HUDEP-2 (cell line): ENCODE measurements around the gene CTNND2.
A peak's percentile ranks its signal among the peaks of the same experiment; 100 is the strongest.

Source experiments
- DNase-seq, 76 experiments: peaks; one replicate each; lab custom pipeline; 2025; ENCODE audit not compliant: unreplicated experiment in 76 of 76; lab: John Stamatoyannopoulos, UW

The CTNND2 gene

DNA sequence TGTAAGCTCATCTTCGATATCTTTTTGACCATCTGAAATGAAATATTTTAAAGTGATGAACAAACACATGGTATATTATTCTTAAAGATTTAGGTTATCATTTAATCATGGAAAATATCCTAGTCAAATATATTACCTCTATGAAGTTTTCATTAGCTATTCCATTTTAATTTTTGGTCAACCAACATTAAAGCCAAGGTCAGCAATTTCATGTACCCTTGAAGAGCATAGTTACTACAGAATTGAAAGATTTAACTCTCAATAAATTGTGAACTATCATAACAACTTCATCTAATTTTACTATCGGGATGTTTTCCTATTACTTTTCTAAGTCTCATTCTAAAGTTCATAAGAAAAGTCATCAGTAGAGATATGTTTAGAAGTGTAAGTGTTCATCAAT lies 492.6 kb downstream of the CTNND2 start:
- no peak for DNase-seq

GRCh38 chr5:11407556-11408145 lies 496.6 kb downstream of the CTNND2 start:
- DNase-seq = no peak

DNA sequence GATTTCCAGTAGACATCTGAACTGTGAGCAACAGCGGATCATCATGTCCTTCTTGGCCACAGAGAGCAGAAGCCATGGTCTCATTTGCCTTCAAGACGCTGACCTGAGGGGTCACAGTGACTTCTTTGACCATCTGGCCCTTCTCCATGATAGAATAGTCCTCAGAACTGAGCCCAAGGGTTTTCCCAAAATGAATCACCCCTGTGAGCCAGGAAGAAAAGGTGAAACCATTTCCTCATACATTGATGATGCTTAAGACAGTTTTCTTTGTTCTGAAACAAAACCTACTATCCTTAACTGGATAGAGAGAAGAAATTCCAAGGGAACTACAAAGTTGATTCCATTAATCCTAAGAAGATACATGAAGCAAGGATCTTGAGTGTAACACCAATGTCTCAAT lies 503.9 kb downstream of the CTNND2 start:
- DNase-seq = no peak

DNA sequence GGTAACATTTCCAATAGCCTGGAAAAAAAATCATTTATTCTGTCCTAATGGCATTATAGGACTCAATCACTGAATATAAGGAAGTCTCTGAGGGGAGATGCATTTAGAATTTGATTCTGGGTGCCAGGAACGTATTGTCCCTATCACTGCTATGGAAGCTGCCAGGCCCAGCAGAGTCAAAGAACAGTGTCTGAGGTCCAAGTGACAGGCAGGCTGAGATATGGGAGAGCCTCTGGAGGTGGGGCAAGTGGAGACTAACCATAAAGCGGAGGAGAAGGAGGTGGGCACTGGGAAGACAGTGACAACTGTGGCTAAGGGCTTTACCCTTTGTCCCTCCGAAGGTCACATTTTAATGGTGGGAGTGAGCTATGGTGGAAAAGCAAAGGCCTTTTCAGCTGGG lies 505.5 kb downstream of the CTNND2 start:
- no peak for DNase-seq

DNA sequence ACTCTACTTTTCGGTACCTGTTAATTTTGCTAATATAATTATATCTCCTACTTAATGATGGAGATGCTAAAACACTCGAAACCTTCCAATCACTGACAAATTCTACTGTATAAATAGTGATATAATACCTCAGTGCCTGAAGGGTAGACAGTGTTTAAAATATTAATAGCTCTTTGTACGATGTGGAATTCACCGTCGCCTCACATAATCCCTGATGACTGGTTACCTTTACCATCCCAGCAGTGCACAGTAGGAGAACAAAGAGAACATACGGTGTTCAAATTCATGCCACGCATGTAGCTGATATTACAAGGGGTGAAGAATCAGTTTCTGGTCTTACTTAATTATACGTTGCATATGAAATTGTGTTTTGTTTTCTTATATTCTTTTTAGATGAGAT lies 506.7 kb downstream of the CTNND2 start:
- DNase-seq = no peak

DNA sequence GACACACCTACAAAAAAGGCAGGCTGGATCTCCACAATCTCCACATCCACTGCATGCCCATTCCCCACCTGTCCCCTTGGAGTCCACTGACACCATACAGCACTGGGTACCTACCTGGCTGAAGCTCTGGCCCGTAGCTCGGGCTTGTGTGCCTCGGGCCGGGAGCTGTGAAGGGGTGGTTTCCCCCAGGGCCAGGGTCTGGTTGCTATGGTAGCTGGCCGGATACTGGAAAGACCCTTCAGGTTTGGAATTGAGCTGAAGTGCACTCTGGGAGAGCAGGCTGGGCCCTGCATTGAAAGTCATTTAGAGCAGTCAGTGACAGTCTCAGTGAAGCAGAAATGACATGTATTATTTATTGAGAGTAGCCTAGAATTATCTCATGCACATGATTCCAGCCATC lies 507.3 kb downstream of the CTNND2 start:
- DNase-seq = no peak

- DNase-seq = no peak
These were observed 509.3 kb downstream of the CTNND2 start for GRCh38 chr5:11394933-11395332.

DNA sequence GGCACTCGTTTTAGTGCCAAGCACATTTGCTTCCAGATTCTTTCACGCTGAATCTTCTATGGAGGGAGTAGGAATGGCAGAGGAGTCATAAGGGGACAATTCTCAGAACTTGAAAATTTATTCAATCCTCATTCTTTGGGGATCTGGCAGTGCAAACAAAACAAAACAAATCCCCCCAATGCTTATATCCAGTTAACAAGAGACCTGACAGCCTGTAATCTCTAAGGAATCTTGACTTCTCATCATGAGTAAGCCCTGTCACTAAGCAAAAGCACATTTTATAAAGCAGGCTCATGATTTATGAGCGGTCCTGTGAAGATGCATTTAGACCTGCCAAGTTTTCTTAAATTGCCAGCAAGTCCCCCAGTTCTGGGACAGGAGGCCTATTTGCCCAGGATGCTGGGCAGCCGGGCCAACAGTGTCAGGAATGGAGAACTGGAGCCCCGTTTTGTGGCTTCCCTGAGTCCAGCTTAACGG lies 513.9 kb downstream of the CTNND2 start:
- no peak for DNase-seq

DNA sequence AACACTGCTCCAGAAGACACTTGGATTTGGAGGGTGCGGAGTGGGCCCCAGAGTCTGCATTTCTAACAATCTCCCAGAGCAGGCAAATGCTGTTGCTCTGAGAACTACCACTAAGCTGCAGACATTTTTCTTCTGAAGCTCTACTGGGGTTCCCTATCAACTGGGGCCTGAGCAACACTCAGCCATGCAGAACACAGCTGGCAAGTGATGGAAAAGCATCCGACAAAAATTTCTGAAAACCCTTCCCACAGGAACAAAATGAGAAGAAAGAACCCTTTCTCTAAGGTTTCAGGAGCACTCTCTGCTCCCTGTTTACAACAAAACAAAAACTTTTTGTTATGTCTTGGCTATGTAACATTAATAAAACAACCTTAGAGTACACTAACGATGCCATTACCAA lies 516.9 kb downstream of the CTNND2 start:
- DNase-seq = no peak

DNA sequence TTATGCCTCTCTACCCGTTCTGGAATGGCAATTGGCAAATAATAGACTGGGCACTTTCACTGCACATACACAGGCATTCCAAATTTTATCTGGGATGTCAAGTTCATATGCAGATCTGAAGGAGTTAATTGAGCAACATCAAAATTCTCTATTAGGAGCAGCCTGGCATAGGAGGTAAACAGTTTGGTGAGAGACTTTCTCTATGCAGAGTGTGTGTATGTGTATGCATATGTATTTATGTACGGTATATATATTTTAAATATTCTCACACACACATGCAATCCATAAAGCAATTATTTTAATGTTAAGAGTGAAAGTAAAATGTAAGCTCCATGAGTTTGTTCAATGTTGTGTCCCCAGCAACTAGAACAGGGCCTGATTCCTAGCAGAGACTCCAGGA lies 517.8 kb downstream of the CTNND2 start:
- DNase-seq = no peak

GRCh38 chr5:11385901-11386293 lies 518.3 kb downstream of the CTNND2 start:
- no peak for DNase-seq

DNA sequence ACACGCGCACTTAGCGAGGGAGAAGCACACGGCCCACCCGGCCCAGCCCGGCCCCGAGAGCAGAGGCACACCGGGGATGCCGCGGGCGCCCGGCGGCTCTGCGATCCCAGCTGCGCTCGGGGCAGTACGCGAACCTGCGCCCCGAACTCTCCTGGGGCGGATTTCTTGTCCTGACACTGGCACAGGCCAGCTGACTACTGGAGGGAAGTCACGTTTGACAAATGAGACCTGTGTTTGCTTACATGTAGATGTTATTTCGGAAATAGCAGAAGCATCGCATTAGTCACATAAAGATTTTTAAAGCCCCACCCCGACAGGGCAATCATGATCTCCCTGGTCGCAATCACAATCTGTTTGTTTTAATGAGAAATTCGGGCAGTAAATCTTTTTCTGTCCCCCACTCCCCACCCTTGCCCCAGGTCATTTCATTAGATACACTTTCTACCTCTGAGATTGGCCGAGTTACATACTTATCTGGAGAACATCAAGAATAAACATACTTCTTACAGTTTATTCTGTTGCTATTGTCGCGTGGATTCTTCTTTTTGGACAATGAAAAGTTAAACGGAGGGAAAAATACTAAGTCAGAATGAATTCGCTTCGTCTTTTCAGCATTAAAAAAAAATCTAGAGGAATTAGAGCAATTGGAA lies 518.9 kb downstream of the CTNND2 start:
- DNase-seq = no peak

GRCh38 chr5:11384441-11385250 lies 519.6 kb downstream of the CTNND2 start:
- peak in 4 of 76 experiments; percentile 7 to 51 (median 31) for DNase-seq

DNA sequence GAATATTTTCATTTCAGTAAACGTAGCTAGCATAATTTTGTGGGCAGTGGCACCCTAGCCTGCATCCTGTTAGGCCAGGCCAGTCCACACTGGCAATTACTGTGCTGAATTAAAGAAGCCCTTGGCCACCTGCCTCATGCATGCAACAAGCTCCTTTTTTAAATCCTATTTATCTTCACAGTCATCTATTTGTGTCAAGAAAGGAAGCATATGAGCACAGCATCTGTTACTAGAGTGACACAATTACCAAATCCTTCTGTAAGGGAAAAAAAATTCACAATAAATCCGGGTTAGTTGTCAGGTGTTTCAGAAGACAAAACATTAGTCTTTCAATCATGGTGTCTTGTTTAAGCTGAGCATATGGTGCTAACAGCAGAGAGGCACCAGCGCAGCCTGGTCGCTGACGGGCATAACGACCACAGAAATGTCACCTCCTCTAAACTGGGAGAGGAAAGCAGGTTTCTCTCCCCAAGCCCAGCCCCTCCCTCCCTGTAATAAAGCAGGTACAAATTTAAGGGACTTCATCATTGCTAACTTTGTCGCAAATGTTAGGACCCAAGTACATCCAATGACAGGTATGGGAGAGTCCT lies 520.6 kb downstream of the CTNND2 start:
- DNase-seq = no peak

- no peak for DNase-seq
These were observed 525.8 kb downstream of the CTNND2 start for GRCh38 chr5:11378461-11378860.

GRCh38 chr5:11377896-11378295 lies 526.4 kb downstream of the CTNND2 start:
- DNase-seq = no peak

GRCh38 chr5:11372191-11372590 lies 532.1 kb downstream of the CTNND2 start:
- no peak for DNase-seq

- DNase-seq = no peak
These were observed 533.2 kb downstream of the CTNND2 start for GRCh38 chr5:11371021-11371420.

GRCh38 chr5:11364531-11364930 lies 539.7 kb downstream of the CTNND2 start:
- no peak for DNase-seq

DNA sequence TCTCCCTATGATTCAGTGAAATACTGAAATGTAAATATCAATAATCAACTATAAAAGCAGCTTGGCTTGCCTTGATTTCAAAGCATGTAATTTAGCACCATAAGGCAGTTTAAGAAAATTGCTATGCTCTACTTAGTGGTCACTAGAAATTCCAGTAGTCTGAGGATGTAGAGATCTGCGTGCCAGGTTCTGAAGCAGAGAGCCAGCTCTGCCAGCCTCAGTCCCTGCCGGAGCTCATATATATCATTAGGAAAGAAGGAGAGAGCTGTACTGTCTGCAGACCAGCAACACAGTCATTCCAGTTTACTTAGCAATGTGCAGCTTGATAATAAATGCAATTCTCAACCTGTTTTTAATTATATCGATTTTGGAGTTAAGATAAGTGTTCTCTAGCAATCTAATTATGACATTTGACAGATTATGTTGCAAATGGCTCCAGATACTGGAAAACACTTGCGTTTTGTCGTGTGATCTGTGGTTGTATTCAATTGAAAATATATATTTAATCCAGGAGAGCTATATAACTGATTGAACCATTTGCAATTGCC lies 540.5 kb downstream of the CTNND2 start:
- DNase-seq = no peak

- no peak for DNase-seq
These were observed 542.5 kb downstream of the CTNND2 start for GRCh38 chr5:11361768-11362167.
